ENCODE measurements around the gene ACP7. TPM values are rescaled to one million over a fixed set of nuclear protein-coding genes. Genes with fewer than 3 reads are reported as not detected.

Gene ACP7
- total and polyA plus RNA-seq, 9 of the 15 experiments (the other 6 are each of a cell fraction or from before 2014, with no cell fraction given): not detected

- DNase-seq (ENCODE audit: extremely low read depth in 1 of 4, low spot score in 3 of 4): no peak
- CTCF ChIA-PET (ENCODE audit: low intra/inter-chr PET ratio): no interaction called here
Measured at GRCh38 chr19:39130337-39131254, 46.4 kb downstream of the ACP7 start.

More at GRCh38 chr19:39130337-39131254, 46.4 kb downstream of the ACP7 start:
- BruUV-seq (replicated peaks): no TSS peak
- no peak overlapping the region for H3K4me3 ChIP-seq
- peaks cover 90% of the 10 kb centered on the region for H3K79me2 ChIP-seq (ENCODE audit: control insufficient read depth, insufficient read depth, low read length)
- intact Hi-C loops (cut with micrococcal nuclease): no loop called here
- H3K9me1 ChIP-seq (ENCODE audit: control insufficient read depth, insufficient read depth, low read length): peaks cover 16% of the 10 kb centered on the region
- TF ChIP-seq RBM25 (IDR thresholded peaks at IDR 0.05; ENCODE audit: low read depth, low read length, severe bottlenecking) (peak; percentile 69), HNRNPL (IDR thresholded peaks at IDR 0.05; ENCODE audit: low read depth, low read length) (no peak), BCOR (IDR thresholded peaks at IDR 0.05) (peak; percentile 83), U2AF2 (optimal IDR thresholded peaks at IDR 0.05; ENCODE audit: low read depth, low read length) (no peak), SNIP1 (IDR thresholded peaks at IDR 0.05; ENCODE audit: low read depth) (no peak), ELF1 (tag; IDR thresholded peaks at IDR 0.05) (no peak), KLF6 (CRISPR knock-in tag; IDR thresholded peaks at IDR 0.05; ENCODE audit: borderline replicate concordance) (no peak), KDM1A (IDR thresholded peaks at IDR 0.05) (peak in 1 of 2 experiments; percentile 51; a peak in 3 of 4 replicates), TOE1 (IDR thresholded peaks at IDR 0.05; ENCODE audit: borderline replicate concordance) (no peak), TOE1 (CRISPR knock-in tag; IDR thresholded peaks at IDR 0.05; ENCODE audit: borderline replicate concordance, low read depth) (no peak), ZFP36 (IDR thresholded peaks at IDR 0.05; ENCODE audit: low read depth, low read length, partially characterized antibody) (peak; percentile 77), OTX1 (CRISPR knock-in tag; IDR thresholded peaks at IDR 0.05) (no peak), PTBP1 (IDR thresholded peaks at IDR 0.05; ENCODE audit: low read depth, low read length) (0 out of 2 replicates have a peak, but pooled peaks have one; percentile 69)
- H3K4me1 ChIP-seq (replicated peaks in 1 of 2; ENCODE audit: control insufficient read depth in 2 of 2, insufficient read depth in 2 of 2, low read length in 2 of 2): peaks cover 21 to 60% of the 10 kb centered on the region in 2 experiments
- FAIRE-seq (no peak), ATAC-seq (no peak)
- peak overlapping the region in 1 of 2 experiments; percentile 37; a peak in 2 of 4 replicates for H3K9ac ChIP-seq (ENCODE audit: insufficient read depth in 1 of 2, low read depth in 2 of 2, low read length in 2 of 2)
- peaks cover 3% of the 10 kb centered on the region; the same call in 1 of the 3 replicates for H3K36me3 ChIP-seq (ENCODE audit: control insufficient read depth, insufficient read depth, low read length)
- in situ Hi-C loops (cut with MboI): no loop called here
- peaks cover 52% of the 10 kb centered on the region for H4K20me1 ChIP-seq (replicated peaks; ENCODE audit: control insufficient read depth, insufficient read depth, low read length)
- WGBS (ENCODE audit: insufficient coverage, low coverage, missing lambda C conversion rate): 87% methylated on average over 18 of the region's 22 CpGs
- H3K27me3 ChIP-seq (ENCODE audit: control insufficient read depth in 2 of 2, insufficient read depth in 2 of 2, low read length in 2 of 2): no peaks in the 10 kb centered on the region
- no peak overlapping the region for H3K27ac ChIP-seq (ENCODE audit: extremely low read depth, low read depth, low read length)
- POLR2A ChIA-PET: no interaction called here
- no peak overlapping the region for H3K4me2 ChIP-seq (ENCODE audit: insufficient read depth, low read length)
- no peak overlapping the region for H2AFZ ChIP-seq (ENCODE audit: low read depth, low read length)
- no peaks in the 10 kb centered on the region for H3K9me3 ChIP-seq (replicated peaks; ENCODE audit: control insufficient read depth, insufficient read depth, low read depth, low read length)

Measured in K562 (cell line).